Testis (tissue), 2 donors: ENCODE data around the gene EOMES.

Source experiments
- CTCF ChIP-seq, 3 experiments: fragments of 450-650 bp in 2 of 3; fragments of 200-600 bp in 1 of 3; sonication (generic) in 1 of 3; IDR thresholded peaks; one replicate each; pipeline ENCODE4 v1.5.1; 2016 to 2019; ENCODE audit warnings: antibody characterized with exemption in 3 of 3, mild to moderate bottlenecking in 2 of 3, moderate library complexity in 1 of 3
- POLR2A ChIP-seq: fragments of 450-650 bp; IDR thresholded peaks from one replicate; pipeline ENCODE4 v1.6.1; 2017; ENCODE audit warnings: antibody characterized with exemption, mild to moderate bottlenecking, moderate library complexity

- TF ChIP-seq CTCF (IDR thresholded peaks at IDR 0.05) = peak; percentile 50 to 71 (median 62)
- no peak for TF ChIP-seq POLR2A
Observed at GRCh38 chr3:27712136-27713077, 9.7 kb downstream of the EOMES start.
